Kidney epithelial cell (primary cell): ENCODE results near the gene BRD9. TPM values are rescaled to one million over a fixed set of nuclear protein-coding genes. Genes with fewer than 3 reads are reported as not detected.

Experiments used
- DNase-seq: peaks from one replicate; pipeline ENCODE4 v3.0.0-alpha.2; 2010; ENCODE audit warnings: low read depth
- H3K27me3 ChIP-seq: 2 replicates; pipeline ENCODE4 v1.6.0; 2011; ENCODE audit warnings: low read length; ENCODE audit not compliant: control insufficient read depth, insufficient read depth
- H3K36me3 ChIP-seq: 2 replicates; pipeline ENCODE4 v1.5.1; 2011; ENCODE audit warnings: low read length; ENCODE audit not compliant: control insufficient read depth, insufficient read depth
- H3K4me3 ChIP-seq: 2 replicates; pipeline ENCODE4 v1.5.1; 2011; ENCODE audit warnings: low read depth, mild to moderate bottlenecking, control low read depth, low read length
- total RNA-seq: library from RNA; depleted of rRNA; stranded (reverse); fragments of >200 nt; gene quantifications from 2 replicates; pipeline ENCODE4 v1.2.3, GENCODE V29; 2015
- TF ChIP-seq, protein P1 (sequence below): IDR thresholded peaks from 2 replicates; pipeline ENCODE4 v1.5.1; 2011; ENCODE audit warnings: mild to moderate bottlenecking, moderate library complexity, low read length, control low read depth, inconsistent platforms; ENCODE audit not compliant: insufficient read depth, poor library complexity, severe bottlenecking

The BRD9 gene
- total RNA-seq, 1 donor from 2014 or later: 47.3 TPM

DNA sequence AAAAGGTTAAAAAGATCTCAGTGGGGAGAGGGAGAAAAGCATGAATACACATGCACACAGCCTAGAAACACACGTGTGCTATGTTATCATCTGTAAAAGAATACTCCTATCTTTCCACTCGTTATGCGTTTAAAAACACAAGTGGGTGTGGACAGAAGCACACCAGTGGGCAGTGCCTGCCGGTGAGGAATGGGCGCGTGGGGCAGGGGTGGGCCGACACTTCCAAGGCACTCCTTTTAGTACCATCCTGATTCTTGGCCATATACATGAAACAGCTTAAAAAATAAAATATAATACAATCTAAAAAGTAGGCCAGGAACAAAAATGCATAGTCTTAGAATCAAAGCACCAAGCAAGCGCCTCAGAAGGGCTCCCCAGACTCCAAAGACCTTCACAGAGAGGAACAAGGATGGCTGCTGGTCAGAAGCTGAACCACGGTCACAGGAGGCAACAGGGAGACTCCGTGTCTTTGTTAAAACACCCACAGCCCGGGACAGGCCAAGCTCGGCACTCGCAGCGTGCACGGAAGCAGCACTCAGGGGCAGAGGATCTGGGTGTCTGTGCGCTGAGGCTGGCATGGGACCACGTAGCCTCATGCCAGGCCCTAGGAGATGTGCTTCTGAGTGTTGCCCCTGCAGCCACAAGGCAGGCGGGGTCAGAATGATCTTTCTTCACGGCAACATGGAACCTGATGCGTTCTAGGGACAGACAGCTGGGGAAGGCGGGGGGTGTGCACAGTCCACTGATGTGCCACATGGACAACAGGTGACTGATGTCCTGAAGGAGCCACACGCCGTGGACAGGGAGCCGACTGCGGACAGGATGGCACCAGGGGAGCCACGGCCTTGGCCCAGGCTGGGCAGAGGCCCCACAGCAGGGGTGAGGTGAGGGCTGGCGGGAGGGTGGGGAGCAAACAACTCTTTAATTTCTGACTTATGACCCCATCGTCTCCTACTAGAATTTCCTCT is 15.9 kb downstream of the BRD9 start:
- TF ChIP-seq, protein P1, sequence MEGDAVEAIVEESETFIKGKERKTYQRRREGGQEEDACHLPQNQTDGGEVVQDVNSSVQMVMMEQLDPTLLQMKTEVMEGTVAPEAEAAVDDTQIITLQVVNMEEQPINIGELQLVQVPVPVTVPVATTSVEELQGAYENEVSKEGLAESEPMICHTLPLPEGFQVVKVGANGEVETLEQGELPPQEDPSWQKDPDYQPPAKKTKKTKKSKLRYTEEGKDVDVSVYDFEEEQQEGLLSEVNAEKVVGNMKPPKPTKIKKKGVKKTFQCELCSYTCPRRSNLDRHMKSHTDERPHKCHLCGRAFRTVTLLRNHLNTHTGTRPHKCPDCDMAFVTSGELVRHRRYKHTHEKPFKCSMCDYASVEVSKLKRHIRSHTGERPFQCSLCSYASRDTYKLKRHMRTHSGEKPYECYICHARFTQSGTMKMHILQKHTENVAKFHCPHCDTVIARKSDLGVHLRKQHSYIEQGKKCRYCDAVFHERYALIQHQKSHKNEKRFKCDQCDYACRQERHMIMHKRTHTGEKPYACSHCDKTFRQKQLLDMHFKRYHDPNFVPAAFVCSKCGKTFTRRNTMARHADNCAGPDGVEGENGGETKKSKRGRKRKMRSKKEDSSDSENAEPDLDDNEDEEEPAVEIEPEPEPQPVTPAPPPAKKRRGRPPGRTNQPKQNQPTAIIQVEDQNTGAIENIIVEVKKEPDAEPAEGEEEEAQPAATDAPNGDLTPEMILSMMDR: no peak
- DNase-seq: no peak
- Histone ChIP-seq H3K36me3 (peaks cover 2% of the 10 kb centered on the region), H3K27me3 (no peaks in the 10 kb centered on the region), H3K4me3 (no peak overlapping the region)

DNA sequence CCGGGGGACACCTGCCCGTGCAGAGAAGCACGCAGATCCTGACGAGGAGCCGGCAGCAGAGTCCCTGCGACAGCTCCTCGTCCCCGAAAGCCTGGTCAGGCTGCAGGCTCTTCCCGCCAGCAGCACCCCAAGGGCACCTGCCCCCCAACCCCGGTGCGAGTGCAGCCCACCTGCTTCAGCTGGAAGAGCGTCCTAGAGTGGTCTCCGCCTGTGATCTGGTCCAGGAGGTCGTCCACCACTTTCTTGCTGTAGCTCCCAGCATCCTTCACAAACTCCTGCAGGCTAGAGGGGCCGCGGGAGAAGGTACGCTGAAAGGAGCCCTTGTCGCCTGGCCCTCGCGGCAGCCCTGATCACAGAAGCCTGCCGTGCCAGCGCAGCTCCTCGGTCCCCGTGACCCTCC is 16.7 kb downstream of the BRD9 start:
- H3K36me3 ChIP-seq: peaks cover 3% of the 10 kb centered on the region

DNA sequence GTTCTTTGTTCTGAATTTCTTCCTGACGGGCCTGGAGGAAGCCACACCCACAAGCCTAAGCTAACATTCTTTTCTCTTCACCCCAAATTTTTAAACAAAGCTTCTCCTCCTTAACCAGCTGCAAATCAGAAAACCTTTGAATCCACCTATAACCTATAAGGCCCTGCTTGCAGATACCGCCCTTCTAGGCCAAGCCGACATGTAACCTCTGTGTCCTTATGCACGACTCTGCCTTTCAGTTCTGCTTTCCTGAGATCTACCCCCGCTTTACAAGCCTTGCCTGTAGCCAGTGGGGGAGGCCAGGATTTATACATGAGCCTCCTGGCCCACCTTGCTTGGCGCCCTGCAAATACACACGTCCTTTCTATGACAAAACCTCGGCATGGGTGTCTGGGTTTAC is 19.3 kb downstream of the BRD9 start:
- TF ChIP-seq, protein P1: no peak
- H3K27me3 ChIP-seq: no peaks in the 10 kb centered on the region
- no peak overlapping the region for H3K4me3 ChIP-seq
- DNase-seq: no peak
- peaks cover 5% of the 10 kb centered on the region for H3K36me3 ChIP-seq

More for the DNA sequence above, 16.7 kb downstream of the BRD9 start:
- TF ChIP-seq, protein P1: no peak
- no peaks in the 10 kb centered on the region for H3K27me3 ChIP-seq
- no peak overlapping the region for H3K4me3 ChIP-seq
- DNase-seq: no peak

DNA sequence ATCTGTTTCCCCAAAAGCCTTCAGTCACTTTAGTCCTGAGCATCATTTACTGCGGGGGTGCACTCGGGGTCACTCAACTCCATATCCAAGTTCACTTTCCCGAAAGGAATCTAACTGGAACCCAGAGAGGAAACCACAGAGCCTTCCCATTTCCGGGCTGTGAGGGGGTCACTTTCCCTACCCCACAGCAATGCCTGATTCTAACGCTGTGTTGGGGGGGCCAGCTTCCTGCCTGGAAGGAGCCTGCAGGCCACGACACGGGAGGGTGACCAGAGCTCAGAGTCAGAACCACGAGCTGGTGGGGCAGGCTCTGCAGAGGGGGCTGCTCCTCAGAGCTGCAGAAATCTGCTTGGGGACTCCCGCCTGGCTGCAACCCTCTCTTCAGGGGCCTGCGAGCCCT is 20.3 kb downstream of the BRD9 start:
- H3K27me3 ChIP-seq: no peaks in the 10 kb centered on the region
- TF ChIP-seq, protein P1: no peak
- H3K36me3 ChIP-seq: peaks cover 5% of the 10 kb centered on the region
- H3K4me3 ChIP-seq: no peak overlapping the region
- no peak for DNase-seq

DNA sequence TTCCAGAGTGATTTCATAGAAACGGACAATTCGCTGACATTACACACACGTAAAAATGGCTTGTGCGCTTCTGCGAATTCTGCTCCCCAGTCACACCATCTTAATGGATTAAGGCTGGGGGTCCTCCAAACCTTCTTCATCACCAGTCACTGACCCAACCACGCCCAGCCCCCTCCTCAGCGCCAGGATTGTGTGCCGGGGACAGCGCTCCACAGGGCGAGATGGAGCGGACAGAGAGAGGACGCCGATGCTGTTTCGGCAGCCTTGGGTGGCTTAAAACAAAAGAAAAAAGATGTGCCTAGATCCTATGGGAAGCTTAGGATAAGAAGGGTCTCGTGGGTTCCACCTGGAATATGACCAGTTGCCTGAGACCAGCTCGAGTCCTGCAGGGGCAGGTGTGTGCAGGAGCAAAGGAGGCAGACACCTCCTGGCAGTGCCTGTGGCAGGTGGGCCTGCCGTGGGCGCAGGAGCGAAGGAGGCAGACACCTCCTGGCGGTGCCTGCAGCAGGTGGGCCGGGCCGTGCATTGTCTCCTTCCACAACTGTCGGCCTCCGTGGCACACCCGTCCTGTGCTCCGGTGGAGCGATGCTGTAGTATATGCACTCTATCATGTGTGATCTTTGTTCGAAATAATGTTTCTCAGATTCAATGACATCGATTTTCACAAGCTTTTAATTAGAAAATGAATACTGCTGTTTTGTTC is 20.9 kb downstream of the BRD9 start:
- H3K4me3 ChIP-seq: no peak overlapping the region
- H3K36me3 ChIP-seq: peaks cover 3% of the 10 kb centered on the region
- no peaks in the 10 kb centered on the region for H3K27me3 ChIP-seq
- TF ChIP-seq, protein P1: no peak
- no peak for DNase-seq
